ENCODE measurements around the gene UBAC2.

Gene UBAC2

GRCh38 chr13:99255271-99255670, 54.6 kb downstream of the UBAC2 start:
- Histone ChIP-seq H2AFZ (no peak overlapping the region), H3K27me3 (ENCODE audit: control insufficient read depth, insufficient read depth, low read length) (no peaks in the 10 kb centered on the region), H3K79me2 (no peaks in the 10 kb centered on the region), H3K27ac (no peak overlapping the region), H3K4me2 (ENCODE audit: low read length) (no peak overlapping the region), H3K36me3 (ENCODE audit: control insufficient read depth, insufficient read depth, low read length) (no peaks in the 10 kb centered on the region), H3K4me3 (ENCODE audit: low read depth, low read length) (no peak overlapping the region), H3K9me3 (ENCODE audit: control insufficient read depth, low read length) (no peaks in the 10 kb centered on the region), H3K4me1 (no peaks in the 10 kb centered on the region), H3K9ac (no peak overlapping the region)
- TF ChIP-seq CTCF (IDR thresholded peaks at IDR 0.05) = no peak

GRCh38 chr13:99256283-99256682, 55.6 kb downstream of the UBAC2 start:
- H3K4me3 ChIP-seq (ENCODE audit: low read depth, low read length) = no peak overlapping the region
- H3K27ac ChIP-seq = no peak overlapping the region
- H2AFZ ChIP-seq = no peak overlapping the region
- no peaks in the 10 kb centered on the region for H3K4me1 ChIP-seq
- H3K4me2 ChIP-seq (ENCODE audit: low read length) = no peak overlapping the region
- no peaks in the 10 kb centered on the region for H3K36me3 ChIP-seq (ENCODE audit: control insufficient read depth, insufficient read depth, low read length)
- no peaks in the 10 kb centered on the region for H3K9me3 ChIP-seq (ENCODE audit: control insufficient read depth, low read length)
- no peak overlapping the region for H3K9ac ChIP-seq
- H3K27me3 ChIP-seq (ENCODE audit: control insufficient read depth, insufficient read depth, low read length) = no peaks in the 10 kb centered on the region
- TF ChIP-seq CTCF (IDR thresholded peaks at IDR 0.05) = no peak
- H3K79me2 ChIP-seq = no peaks in the 10 kb centered on the region

GRCh38 chr13:99256709-99257108, 56.1 kb downstream of the UBAC2 start:
- H3K4me3 ChIP-seq (ENCODE audit: low read depth, low read length) = no peak overlapping the region
- H3K27ac ChIP-seq = no peak overlapping the region
- no peak overlapping the region for H3K9ac ChIP-seq
- no peak overlapping the region for H2AFZ ChIP-seq
- H3K9me3 ChIP-seq (ENCODE audit: control insufficient read depth, low read length) = no peaks in the 10 kb centered on the region
- H3K4me2 ChIP-seq (ENCODE audit: low read length) = no peak overlapping the region
- H3K27me3 ChIP-seq (ENCODE audit: control insufficient read depth, insufficient read depth, low read length) = no peaks in the 10 kb centered on the region
- no peaks in the 10 kb centered on the region for H3K4me1 ChIP-seq
- no peak for TF ChIP-seq CTCF (IDR thresholded peaks at IDR 0.05)
- H3K79me2 ChIP-seq = no peaks in the 10 kb centered on the region
- no peaks in the 10 kb centered on the region for H3K36me3 ChIP-seq (ENCODE audit: control insufficient read depth, insufficient read depth, low read length)

- Histone ChIP-seq H3K27ac (no peak overlapping the region), H3K36me3 (ENCODE audit: control insufficient read depth, insufficient read depth, low read length) (no peaks in the 10 kb centered on the region), H3K9ac (no peak overlapping the region), H3K4me3 (ENCODE audit: low read depth, low read length) (no peak overlapping the region), H3K79me2 (no peaks in the 10 kb centered on the region), H3K4me1 (no peaks in the 10 kb centered on the region), H3K4me2 (ENCODE audit: low read length) (no peak overlapping the region), H2AFZ (no peak overlapping the region), H3K9me3 (ENCODE audit: control insufficient read depth, low read length) (no peaks in the 10 kb centered on the region), H3K27me3 (ENCODE audit: control insufficient read depth, insufficient read depth, low read length) (no peaks in the 10 kb centered on the region)
- no peak for TF ChIP-seq CTCF (IDR thresholded peaks at IDR 0.05)
These were observed 56.6 kb downstream of the UBAC2 start for GRCh38 chr13:99257291-99257690.

- Histone ChIP-seq H3K9ac (no peak within 1 kb of the TSS), H3K27me3 (ENCODE audit: control insufficient read depth, insufficient read depth, low read length) (no peaks in the 10 kb centered on the region), H3K4me1 (no peaks in the 10 kb centered on the region), H3K79me2 (no peaks in the 10 kb centered on the region), H3K27ac (no peak within 1 kb of the TSS), H3K4me3 (ENCODE audit: low read depth, low read length) (no peak within 1 kb of the TSS), H3K36me3 (ENCODE audit: control insufficient read depth, insufficient read depth, low read length) (no peaks in the 10 kb centered on the region), H2AFZ (no peak within 1 kb of the TSS), H3K9me3 (ENCODE audit: control insufficient read depth, low read length) (no peaks in the 10 kb centered on the region), H3K4me2 (ENCODE audit: low read length) (no peak within 1 kb of the TSS)
- no peak for TF ChIP-seq CTCF (IDR thresholded peaks at IDR 0.05)
These were observed 57.7 kb downstream of the UBAC2 start, which contains the start of gene GPR18 for GRCh38 chr13:99258210-99258860. GPR18 (minus strand) TSS chr13:99258379; CDS start chr13:99255872, 2,507 bp downstream.
